HL-60 (cell line): ENCODE data around the gene WDR48.

Experiments
- DNase-seq, 2 experiments: peaks; one replicate each; pipeline ENCODE4 v3.0.0-alpha.2; 2010 to 2020; ENCODE audit warnings: low read depth in 1 of 2, low spot score in 1 of 2
- H3K27ac ChIP-seq: fragments of 250-450 bp; sonication (Bioruptor Pico); replicated peaks from 2 replicates; pipeline ENCODE4 v1.5.1; 2020; ENCODE audit warnings: mild to moderate bottlenecking, moderate library complexity
- H3K27me3 ChIP-seq: fragments of 250-450 bp; sonication (Bioruptor Pico); 2 replicates; pipeline ENCODE4 v1.5.1; 2021; ENCODE audit warnings: mild to moderate bottlenecking, moderate library complexity; ENCODE audit not compliant: insufficient read depth, poor library complexity, severe bottlenecking
- H3K4me3 ChIP-seq: replicated peaks from 2 replicates; pipeline ENCODE4 v1.5.1; 2011; ENCODE audit warnings: mild to moderate bottlenecking, control low read depth, low read length; ENCODE audit not compliant: insufficient read depth
- CTCF ChIP-seq: IDR thresholded peaks from one replicate; pipeline ENCODE4 v1.5.1; 2011; ENCODE audit warnings: low read length, control low read depth, inconsistent platforms; ENCODE audit not compliant: insufficient read depth
- GABPA ChIP-seq: IDR thresholded peaks from 2 replicates; pipeline ENCODE4 v1.6.1; 2012; ENCODE audit warnings: low read depth
- POLR2AphosphoS5 ChIP-seq: IDR thresholded peaks from 2 replicates; pipeline ENCODE4 v1.6.1; 2012; ENCODE audit warnings: low read depth
- REST ChIP-seq: IDR thresholded peaks from 2 replicates; pipeline ENCODE4 v1.6.1; 2012; ENCODE audit warnings: low read depth; ENCODE audit not compliant: insufficient replicate concordance
- SPI1 ChIP-seq: IDR thresholded peaks from 2 replicates; pipeline ENCODE4 v1.6.1; 2012; ENCODE audit warnings: low read depth, mild to moderate bottlenecking, borderline replicate concordance

Gene WDR48

DNA sequence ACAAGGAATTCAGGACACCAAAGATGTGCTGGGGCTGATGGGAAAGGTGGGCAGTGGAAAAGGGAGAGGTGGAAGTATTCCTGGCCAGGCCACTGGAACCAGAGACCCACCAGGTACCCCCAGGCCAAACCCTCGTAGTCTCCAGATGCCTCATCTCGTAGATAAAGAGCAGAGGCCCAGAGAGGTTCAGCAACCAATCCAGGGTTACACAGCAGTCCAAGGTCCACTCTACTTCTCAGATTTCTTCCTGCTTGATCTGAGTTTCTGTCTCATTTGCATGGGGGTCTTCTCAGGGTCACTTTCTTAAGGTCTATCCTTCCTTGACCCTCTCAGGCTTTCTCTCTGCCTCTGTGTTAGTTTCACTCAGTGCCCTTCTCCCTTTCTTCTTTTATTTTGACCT is 60.7 kb downstream of the WDR48 start:
- no peak for TF ChIP-seq GABPA
- no peak overlapping the region for H3K4me3 ChIP-seq
- no peak for DNase-seq
- H3K27me3 ChIP-seq, result no peaks in the 10 kb centered on the region
- no peak overlapping the region for H3K27ac ChIP-seq

DNA sequence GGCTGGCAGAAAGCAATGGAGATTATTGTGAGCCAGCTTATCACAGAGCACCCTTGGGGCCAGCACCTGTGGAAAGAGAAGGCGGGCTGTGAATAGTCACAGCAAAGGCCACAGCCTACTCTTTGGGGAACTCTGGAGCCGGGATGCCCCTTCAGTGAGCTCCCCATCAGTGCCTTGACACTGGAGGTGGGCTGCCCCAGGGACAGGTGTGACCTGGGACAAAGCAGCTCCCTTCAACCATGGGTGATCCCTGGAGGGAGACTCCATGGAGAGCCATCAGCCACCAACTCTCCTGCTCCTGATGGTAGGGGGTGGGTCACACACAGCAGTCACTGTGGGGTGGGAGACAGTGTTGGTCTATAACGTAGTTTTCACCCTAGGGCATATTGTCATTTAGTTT is 61.5 kb downstream of the WDR48 start:
- DNase-seq, result no peak
- Histone ChIP-seq H3K4me3 (no peak overlapping the region), H3K27me3 (no peaks in the 10 kb centered on the region), H3K27ac (no peak overlapping the region)
- TF ChIP-seq POLR2AphosphoS5 (no peak), SPI1 (no peak), CTCF (no peak), REST (no peak), GABPA (no peak)

DNA sequence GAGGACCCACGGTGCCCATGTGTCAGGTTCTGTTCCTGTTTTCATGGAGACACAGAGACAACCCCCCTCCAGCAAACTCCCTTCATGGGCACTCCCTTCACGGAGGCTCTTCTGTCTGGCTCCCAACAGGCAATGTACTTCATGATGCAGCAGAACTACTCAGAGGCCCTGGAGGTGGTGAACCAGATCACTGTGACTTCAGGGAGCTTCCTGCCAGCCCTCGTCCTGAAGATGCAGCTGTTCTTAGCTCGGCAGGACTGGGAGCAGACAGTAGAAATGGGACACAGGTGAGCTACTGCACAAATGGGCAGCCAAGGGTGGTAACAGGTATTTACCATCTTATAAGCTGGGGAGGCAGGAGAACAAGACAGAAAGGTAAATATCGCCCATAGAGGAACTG is 62.6 kb downstream of the WDR48 start:
- TF ChIP-seq POLR2AphosphoS5, result no peak
- no peak for TF ChIP-seq SPI1
- TF ChIP-seq REST, result no peak
- no peak for TF ChIP-seq GABPA
- TF ChIP-seq CTCF, result no peak
- no peak for DNase-seq
- H3K4me3 ChIP-seq, result no peak overlapping the region

DNA sequence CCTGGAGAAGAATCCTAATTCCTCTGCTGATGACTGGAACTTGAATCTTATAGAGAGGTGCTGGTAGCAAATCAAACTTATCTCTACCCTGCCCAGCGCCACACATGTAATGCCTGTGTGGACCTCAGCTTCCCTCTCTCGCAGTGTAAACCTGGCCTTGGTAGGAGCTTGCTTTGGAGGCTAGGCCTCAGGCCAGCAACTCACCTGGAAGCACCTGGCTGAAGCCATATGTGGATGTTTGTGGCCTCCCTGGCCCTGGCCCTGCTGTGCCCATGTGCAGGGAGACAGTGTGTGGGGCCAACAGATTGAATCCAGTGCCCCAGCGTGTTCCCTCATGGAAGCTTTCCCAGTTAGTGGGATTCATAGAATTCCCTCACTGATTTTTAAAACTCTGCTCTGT is 64.1 kb downstream of the WDR48 start:
- Histone ChIP-seq H3K27ac (no peak overlapping the region), H3K4me3 (no peak overlapping the region), H3K27me3 (no peaks in the 10 kb centered on the region)
- TF ChIP-seq GABPA (no peak), POLR2AphosphoS5 (no peak), REST (no peak)
- no peak for DNase-seq

More for the DNA sequence above, 62.6 kb downstream of the WDR48 start:
- H3K27me3 ChIP-seq, result no peaks in the 10 kb centered on the region
- no peak overlapping the region for H3K27ac ChIP-seq
